Peyer's patch (tissue), 4 donors: ENCODE measurements around the gene AGO1.

Source experiments
- POLR2A ChIP-seq, 2 donors: fragments of 450-650 bp; IDR thresholded peaks; one replicate each; pipeline ENCODE4 v1.5.1; 2017; ENCODE audit warnings: antibody characterized with exemption in 2 of 2, mild to moderate bottlenecking in 2 of 2, moderate library complexity in 2 of 2
- TF ChIP-seq, protein P1 (sequence below), 6 experiments: fragments of 450-650 bp in 4 of 6; fragments of 200-600 bp in 2 of 6; sonication (generic) in 1 of 6; IDR thresholded peaks; one replicate each; pipeline ENCODE4 v1.5.1; 2017 to 2019; ENCODE audit warnings: antibody characterized with exemption in 6 of 6, mild to moderate bottlenecking in 3 of 6, moderate library complexity in 1 of 6

DNA sequence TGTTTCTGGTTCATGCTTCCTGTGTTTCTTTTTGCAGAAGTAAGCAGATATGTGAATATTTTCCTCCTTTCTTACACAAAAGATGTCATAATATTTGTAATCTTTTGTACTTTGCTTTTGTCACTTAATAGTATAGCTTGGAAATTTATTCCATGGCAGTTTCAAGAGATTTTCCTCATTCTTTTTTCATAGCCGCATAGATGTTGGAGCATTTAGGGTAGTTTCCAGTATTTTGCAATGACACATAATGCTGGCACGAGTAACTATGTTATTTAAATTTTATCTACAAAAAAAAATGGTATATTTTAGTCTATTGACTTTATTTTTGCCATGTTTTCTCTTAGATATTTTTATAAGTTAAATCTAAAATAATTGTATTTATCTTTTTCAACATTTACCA is 88.6 kb downstream of the AGO1 start:
- no peak for TF ChIP-seq POLR2A (IDR thresholded peaks at IDR 0.05)
- TF ChIP-seq, protein P1, sequence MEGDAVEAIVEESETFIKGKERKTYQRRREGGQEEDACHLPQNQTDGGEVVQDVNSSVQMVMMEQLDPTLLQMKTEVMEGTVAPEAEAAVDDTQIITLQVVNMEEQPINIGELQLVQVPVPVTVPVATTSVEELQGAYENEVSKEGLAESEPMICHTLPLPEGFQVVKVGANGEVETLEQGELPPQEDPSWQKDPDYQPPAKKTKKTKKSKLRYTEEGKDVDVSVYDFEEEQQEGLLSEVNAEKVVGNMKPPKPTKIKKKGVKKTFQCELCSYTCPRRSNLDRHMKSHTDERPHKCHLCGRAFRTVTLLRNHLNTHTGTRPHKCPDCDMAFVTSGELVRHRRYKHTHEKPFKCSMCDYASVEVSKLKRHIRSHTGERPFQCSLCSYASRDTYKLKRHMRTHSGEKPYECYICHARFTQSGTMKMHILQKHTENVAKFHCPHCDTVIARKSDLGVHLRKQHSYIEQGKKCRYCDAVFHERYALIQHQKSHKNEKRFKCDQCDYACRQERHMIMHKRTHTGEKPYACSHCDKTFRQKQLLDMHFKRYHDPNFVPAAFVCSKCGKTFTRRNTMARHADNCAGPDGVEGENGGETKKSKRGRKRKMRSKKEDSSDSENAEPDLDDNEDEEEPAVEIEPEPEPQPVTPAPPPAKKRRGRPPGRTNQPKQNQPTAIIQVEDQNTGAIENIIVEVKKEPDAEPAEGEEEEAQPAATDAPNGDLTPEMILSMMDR (IDR thresholded peaks at IDR 0.05) = no peak
